H9 (cell line): ENCODE results near the gene ACACA. TPM values are rescaled to one million over a fixed set of nuclear protein-coding genes. Genes with fewer than 3 reads are reported as not detected.

Experiments used
- DNase-seq: peaks from one replicate; pipeline ENCODE4 v3.0.0-alpha.2; 2017
- H2AFZ ChIP-seq: one replicate; pipeline ENCODE4 v1.6.1; 2013; ENCODE audit warnings: mild to moderate bottlenecking, low read length, control low read depth, moderate library complexity
- H2AK5ac ChIP-seq: 2 replicates; pipeline ENCODE4 v1.6.1; 2013; ENCODE audit warnings: low read length, control low read depth, mixed read lengths; ENCODE audit not compliant: insufficient read length
- H2BK120ac ChIP-seq: one replicate; pipeline ENCODE4 v1.6.1; 2013; ENCODE audit warnings: low read depth, mild to moderate bottlenecking, low read length, control low read depth, inconsistent platforms; ENCODE audit not compliant: poor library complexity, severe bottlenecking
- H2BK12ac ChIP-seq: 2 replicates; pipeline ENCODE4 v1.6.1; 2013; ENCODE audit warnings: low read length, control low read depth, mixed read lengths, low read depth; ENCODE audit not compliant: insufficient read length
- H2BK15ac ChIP-seq: 2 replicates; pipeline ENCODE4 v1.6.1; 2013; ENCODE audit warnings: low read depth, low read length, control low read depth
- H2BK20ac ChIP-seq: one replicate; pipeline ENCODE4 v1.6.1; 2013; ENCODE audit warnings: low read depth, mild to moderate bottlenecking, low read length, control low read depth, inconsistent platforms; ENCODE audit not compliant: poor library complexity, severe bottlenecking
- H2BK5ac ChIP-seq: 2 replicates; pipeline ENCODE4 v1.6.1; 2013; ENCODE audit warnings: low read length, control low read depth, mixed read lengths; ENCODE audit not compliant: insufficient read length
- H3K14ac ChIP-seq: 2 replicates; pipeline ENCODE4 v1.6.1; 2013; ENCODE audit warnings: low read length, control low read depth; ENCODE audit not compliant: insufficient read depth
- H3K18ac ChIP-seq: 2 replicates; pipeline ENCODE4 v1.6.1; 2013; ENCODE audit warnings: low read depth, mild to moderate bottlenecking, mixed read lengths, low read length, control low read depth; ENCODE audit not compliant: insufficient read length
- H3K23ac ChIP-seq: 2 replicates; pipeline ENCODE4 v1.6.1; 2013; ENCODE audit warnings: low read length, control low read depth, mixed read lengths, low read depth; ENCODE audit not compliant: insufficient read length
- H3K23me2 ChIP-seq: 2 replicates; pipeline ENCODE4 v1.6.1; 2013; ENCODE audit warnings: low read depth, mild to moderate bottlenecking, mixed read lengths, low read length, control low read depth; ENCODE audit not compliant: insufficient read length, poor library complexity, severe bottlenecking
- H3K27ac ChIP-seq: 2 replicates; pipeline ENCODE4 v1.5.1; 2013; ENCODE audit warnings: low read length, control low read depth, mixed read lengths, low read depth; ENCODE audit not compliant: insufficient read length
- H3K27me3 ChIP-seq: 2 replicates; pipeline ENCODE4 v1.6.1; 2013; ENCODE audit warnings: low read length, control low read depth, inconsistent platforms; ENCODE audit not compliant: insufficient read depth
- H3K4ac ChIP-seq: 2 replicates; pipeline ENCODE4 v1.6.1; 2013; ENCODE audit warnings: low read depth, mild to moderate bottlenecking, control low read depth, inconsistent platforms, low read length, moderate library complexity
- H3K4me1 ChIP-seq: 2 replicates; pipeline ENCODE4 v1.6.1; 2013; ENCODE audit warnings: low read length, control low read depth, inconsistent platforms; ENCODE audit not compliant: insufficient read depth
- H3K4me2 ChIP-seq: 2 replicates; pipeline ENCODE4 v1.6.1; 2013; ENCODE audit warnings: low read length, control low read depth, mixed read lengths; ENCODE audit not compliant: insufficient read length, insufficient read depth
- H3K56ac ChIP-seq: 2 replicates; pipeline ENCODE4 v1.6.1; 2013; ENCODE audit warnings: low read depth, mild to moderate bottlenecking, mixed read lengths, low read length, control low read depth; ENCODE audit not compliant: insufficient read length
- H3K79me1 ChIP-seq: 2 replicates; pipeline ENCODE4 v1.6.1; 2013; ENCODE audit warnings: low read depth, mild to moderate bottlenecking, moderate library complexity, low read length, control low read depth, inconsistent platforms; ENCODE audit not compliant: insufficient read depth, poor library complexity, severe bottlenecking
- H3K79me2 ChIP-seq: 2 replicates; pipeline ENCODE4 v1.6.1; 2013; ENCODE audit warnings: low read length, control low read depth, inconsistent platforms; ENCODE audit not compliant: insufficient read depth
- H3K9ac ChIP-seq: 2 replicates; pipeline ENCODE4 v1.6.1; 2013; ENCODE audit warnings: low read length, control low read depth, mixed read lengths; ENCODE audit not compliant: insufficient read length; ENCODE audit errors: extremely low read depth
- H3K9me3 ChIP-seq: one replicate; pipeline ENCODE4 v1.6.1; 2013; ENCODE audit warnings: low read depth, low read length, inconsistent platforms; ENCODE audit not compliant: control insufficient read depth
- H3T11ph ChIP-seq: one replicate; pipeline ENCODE4 v1.6.1; 2013; ENCODE audit warnings: mild to moderate bottlenecking, low read length, control low read depth, inconsistent platforms
- H4K20me1 ChIP-seq: one replicate; pipeline ENCODE4 v1.6.1; 2013; ENCODE audit not compliant: control insufficient read depth, insufficient read length, insufficient read depth
- H4K5ac ChIP-seq: 2 replicates; pipeline ENCODE4 v1.6.1; 2013; ENCODE audit warnings: low read depth, mild to moderate bottlenecking, mixed read lengths, low read length, control low read depth; ENCODE audit not compliant: insufficient read length
- H4K8ac ChIP-seq: replicated peaks from 2 replicates; pipeline ENCODE4 v1.6.1; 2013; ENCODE audit warnings: low read length, control low read depth, mixed read lengths, low read depth; ENCODE audit not compliant: insufficient read length
- H4K91ac ChIP-seq: 2 replicates; pipeline ENCODE4 v1.6.1; 2013; ENCODE audit warnings: low read depth, mild to moderate bottlenecking, moderate library complexity, mixed read lengths, low read length, control low read depth; ENCODE audit not compliant: insufficient read length
- H3K27ac Mint-ChIP-seq, 3 experiments: 2 replicates in 2 of 3; 3 replicates in 1 of 3; pipeline ENCODE4 v1.8.0; 2020 to 2021; ENCODE audit warnings: mixed read lengths in 3 of 3, mild to moderate bottlenecking in 1 of 3, moderate library complexity in 1 of 3
- H3K27me3 Mint-ChIP-seq: 2 replicates; pipeline ENCODE4 v1.8.0; 2021; ENCODE audit warnings: low read depth, mild to moderate bottlenecking, moderate library complexity, mixed read lengths
- H3K36me3 Mint-ChIP-seq, 3 experiments: 2 replicates in 2 of 3; 3 replicates in 1 of 3; pipeline ENCODE4 v1.8.0; 2020 to 2021; ENCODE audit warnings: low read depth in 3 of 3, mixed read lengths in 3 of 3; ENCODE audit not compliant: insufficient read depth in 1 of 3
- H3K4me1 Mint-ChIP-seq, 2 experiments: 2 replicates each; pipeline ENCODE4 v1.8.0; 2020; ENCODE audit warnings: mixed read lengths in 2 of 2
- H3K4me3 Mint-ChIP-seq, 2 experiments: 2 replicates in 1 of 2; 3 replicates in 1 of 2; pipeline ENCODE4 v1.8.0; 2020 to 2021; ENCODE audit warnings: mild to moderate bottlenecking in 2 of 2, mixed read lengths in 2 of 2, moderate library complexity in 1 of 2
- H3K9me3 Mint-ChIP-seq, 2 experiments: 2 replicates in 1 of 2; 3 replicates in 1 of 2; pipeline ENCODE4 v1.8.0; 2020; ENCODE audit warnings: mild to moderate bottlenecking in 2 of 2, mixed read lengths in 2 of 2, moderate library complexity in 1 of 2
- WGBS: extraction: QIAGEN DNeasy Blood & Tissue Kit; methylation state at CpG from one replicate; pipeline ENCODE4 v1.1.7; 2013; ENCODE audit warnings: missing lambda C conversion rate, low lambda C conversion rate, mixed read lengths; ENCODE audit not compliant: insufficient read length; ENCODE audit errors: extremely low coverage; 5-methylcytosine and 5-hydroxymethylcytosine counted together
- total RNA-seq: library from RNA; stranded (reverse); gene quantifications from 2 replicates; pipeline ENCODE4 v1.2.1, GENCODE V29; 2021
- TF ChIP-seq, protein P1 (sequence below): fragments of 200-600 bp; sonication (generic); conservative IDR thresholded peaks from 3 replicates; pipeline ENCODE4 v1.8.0; 2021; ENCODE audit warnings: antibody characterized with exemption, mild to moderate bottlenecking

The ACACA gene
- total RNA-seq, 1 experiment from 2014 or later, result 135 TPM

DNA sequence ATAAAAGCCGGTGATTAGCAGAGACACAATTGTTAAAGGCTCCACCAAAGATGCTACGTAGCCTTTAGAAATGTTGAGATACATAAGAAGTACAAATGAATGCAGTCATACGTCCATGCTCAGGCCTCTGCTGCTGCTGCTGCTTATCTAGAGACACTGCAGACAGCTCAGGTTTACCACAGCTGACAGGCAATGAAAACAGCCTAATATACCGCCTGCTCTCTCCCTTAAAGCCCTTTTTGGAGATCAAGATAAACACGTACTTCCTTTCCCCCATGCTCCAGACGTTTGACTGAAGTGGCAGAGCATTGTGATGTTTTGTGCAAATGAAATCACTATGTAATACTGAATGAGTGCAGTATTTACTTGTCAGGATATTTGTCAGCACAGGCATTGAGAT is 272.6 kb downstream of the ACACA start:
- no peak overlapping the region for H3K18ac ChIP-seq
- no peak overlapping the region for H3K4me3 Mint-ChIP-seq
- H3K56ac ChIP-seq, result no peak overlapping the region
- no peaks in the 10 kb centered on the region for H3K79me1 ChIP-seq
- no peak overlapping the region for H3T11ph ChIP-seq
- H3K27ac ChIP-seq, result no peak overlapping the region
- no peak overlapping the region for H3K23ac ChIP-seq
- H3K27me3 Mint-ChIP-seq, result no peaks in the 10 kb centered on the region; the same call in 1 of the 2 replicates
- H4K5ac ChIP-seq, result no peak overlapping the region
- no peak overlapping the region for H4K8ac ChIP-seq
- H3K36me3 Mint-ChIP-seq, result peaks cover 7 to 25% (median 19%) of the 10 kb centered on the region in 3 experiments; a peak in 6 of 7 replicates
- H2BK20ac ChIP-seq, result no peak overlapping the region
- H2AK5ac ChIP-seq, result no peak overlapping the region
- H3K4me1 ChIP-seq, result no peaks in the 10 kb centered on the region
- no peak overlapping the region for H3K4ac ChIP-seq
- no peak overlapping the region for H3K14ac ChIP-seq
- no peaks in the 10 kb centered on the region for H3K9me3 Mint-ChIP-seq
- no peak for DNase-seq
- H3K9me3 ChIP-seq, result no peaks in the 10 kb centered on the region
- H3K4me1 Mint-ChIP-seq, result peaks cover 74% of the 10 kb centered on the region in 2 experiments
- no peak overlapping the region for H3K9ac ChIP-seq
- no peaks in the 10 kb centered on the region for H3K27me3 ChIP-seq
- H2BK12ac ChIP-seq, result no peak overlapping the region
- TF ChIP-seq, protein P1, sequence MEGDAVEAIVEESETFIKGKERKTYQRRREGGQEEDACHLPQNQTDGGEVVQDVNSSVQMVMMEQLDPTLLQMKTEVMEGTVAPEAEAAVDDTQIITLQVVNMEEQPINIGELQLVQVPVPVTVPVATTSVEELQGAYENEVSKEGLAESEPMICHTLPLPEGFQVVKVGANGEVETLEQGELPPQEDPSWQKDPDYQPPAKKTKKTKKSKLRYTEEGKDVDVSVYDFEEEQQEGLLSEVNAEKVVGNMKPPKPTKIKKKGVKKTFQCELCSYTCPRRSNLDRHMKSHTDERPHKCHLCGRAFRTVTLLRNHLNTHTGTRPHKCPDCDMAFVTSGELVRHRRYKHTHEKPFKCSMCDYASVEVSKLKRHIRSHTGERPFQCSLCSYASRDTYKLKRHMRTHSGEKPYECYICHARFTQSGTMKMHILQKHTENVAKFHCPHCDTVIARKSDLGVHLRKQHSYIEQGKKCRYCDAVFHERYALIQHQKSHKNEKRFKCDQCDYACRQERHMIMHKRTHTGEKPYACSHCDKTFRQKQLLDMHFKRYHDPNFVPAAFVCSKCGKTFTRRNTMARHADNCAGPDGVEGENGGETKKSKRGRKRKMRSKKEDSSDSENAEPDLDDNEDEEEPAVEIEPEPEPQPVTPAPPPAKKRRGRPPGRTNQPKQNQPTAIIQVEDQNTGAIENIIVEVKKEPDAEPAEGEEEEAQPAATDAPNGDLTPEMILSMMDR, result no peak
- no peaks in the 10 kb centered on the region for H3K23me2 ChIP-seq
- H2BK120ac ChIP-seq, result no peak overlapping the region
- H4K91ac ChIP-seq, result no peak overlapping the region
- no peak overlapping the region for H2AFZ ChIP-seq
- no peaks in the 10 kb centered on the region for H3K79me2 ChIP-seq
- H2BK15ac ChIP-seq, result no peak overlapping the region
- H3K4me2 ChIP-seq, result no peak overlapping the region
- H4K20me1 ChIP-seq, result no peaks in the 10 kb centered on the region
- peak overlapping the region in 2 of 3 experiments; percentile 24 to 26; a peak in 1 of 7 replicates for H3K27ac Mint-ChIP-seq
- H2BK5ac ChIP-seq, result no peak overlapping the region
- no CpG with 5 or more reads among the region's 6 CpGs for WGBS
